ENCODE measurements around the gene SRGAP1. TPM values are rescaled to one million over a fixed set of nuclear protein-coding genes. Genes with fewer than 3 reads are reported as not detected.

SRGAP1 gene
- total and polyA plus RNA-seq, 9 donors, result 2.8 to 17.9 (median 8.6) TPM

GRCh38 chr12:63900922-63901793 lies 56.7 kb downstream of the SRGAP1 start:
- H3K36me3 ChIP-seq, result no peaks in the 10 kb centered on the region
- H3K4me3 ChIP-seq, result no peak overlapping the region
- 93 to 97% (median 96%) methylated on average over 2 of the region's 2 CpGs for WGBS, 3 donors
- TF ChIP-seq CTCF (IDR thresholded peaks at IDR 0.05) (no peak), POLR2A (IDR thresholded peaks at IDR 0.05) (no peak), EP300 (IDR thresholded peaks at IDR 0.05) (no peak)
- intact Hi-C loops (cut with DNase I), result no loop called here
- H3K4me1 ChIP-seq (ENCODE audit: insufficient read depth), result no peaks in the 10 kb centered on the region
- no peaks in the 10 kb centered on the region for H3K27me3 ChIP-seq
- H3K9me3 ChIP-seq, result no peaks in the 10 kb centered on the region
- no peak overlapping the region for H3K27ac ChIP-seq
- no peak for DNase-seq

DNA sequence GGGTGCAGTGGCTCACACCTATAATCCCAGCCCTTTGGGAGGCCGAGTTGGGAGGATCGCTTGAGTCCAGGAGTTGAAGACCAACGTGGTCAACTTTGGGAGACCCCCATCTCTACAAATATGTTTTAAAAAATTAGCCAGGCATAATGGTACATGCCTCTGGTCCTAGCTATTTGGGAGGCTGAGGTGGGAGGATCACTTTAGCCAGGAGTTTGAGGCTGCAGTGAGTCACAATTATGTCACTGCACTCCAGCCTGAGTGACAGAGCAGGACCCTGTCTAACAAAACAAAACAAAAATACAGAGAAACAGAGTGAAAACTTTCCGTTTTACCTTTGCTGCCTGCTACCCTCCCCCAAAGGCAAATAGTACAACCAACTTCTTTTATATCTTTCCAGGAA lies 60.2 kb downstream of the SRGAP1 start:
- 94 to 95% (median 94%) methylated on average over 4 of the region's 4 CpGs for WGBS, 3 donors

GRCh38 chr12:63905544-63905943 lies 61.0 kb downstream of the SRGAP1 start:
- TF ChIP-seq EP300 (IDR thresholded peaks at IDR 0.05) (no peak), CTCF (IDR thresholded peaks at IDR 0.05) (no peak), POLR2A (IDR thresholded peaks at IDR 0.05) (no peak)
- no peak overlapping the region for H3K27ac ChIP-seq
- H3K36me3 ChIP-seq, result no peaks in the 10 kb centered on the region
- H3K27me3 ChIP-seq, result no peaks in the 10 kb centered on the region
- 91 to 96% (median 95%) methylated on average over 4 of the region's 4 CpGs for WGBS, 3 donors
- DNase-seq, result no peak
- H3K9me3 ChIP-seq, result no peaks in the 10 kb centered on the region
- H3K4me3 ChIP-seq, result no peak overlapping the region
- intact Hi-C loops (cut with DNase I), result no loop called here
- H3K4me1 ChIP-seq (ENCODE audit: insufficient read depth), result no peaks in the 10 kb centered on the region

More for the DNA sequence above, 60.2 kb downstream of the SRGAP1 start:
- no peak for DNase-seq
- TF ChIP-seq EP300 (IDR thresholded peaks at IDR 0.05) (no peak), POLR2A (IDR thresholded peaks at IDR 0.05) (no peak), CTCF (IDR thresholded peaks at IDR 0.05) (no peak)
- Histone ChIP-seq H3K4me1 (ENCODE audit: insufficient read depth) (no peaks in the 10 kb centered on the region), H3K27ac (no peak overlapping the region), H3K4me3 (no peak overlapping the region), H3K9me3 (no peaks in the 10 kb centered on the region), H3K36me3 (no peaks in the 10 kb centered on the region), H3K27me3 (no peaks in the 10 kb centered on the region)
- intact Hi-C loops (cut with DNase I), result no loop called here

- Histone ChIP-seq H3K27ac (no peak overlapping the region), H3K36me3 (no peaks in the 10 kb centered on the region), H3K9me3 (no peaks in the 10 kb centered on the region), H3K4me1 (ENCODE audit: insufficient read depth) (peaks cover 3% of the 10 kb centered on the region), H3K27me3 (no peaks in the 10 kb centered on the region), H3K4me3 (no peak overlapping the region)
- intact Hi-C loops (cut with DNase I), result no loop called here
- TF ChIP-seq POLR2A (IDR thresholded peaks at IDR 0.05) (no peak), CTCF (IDR thresholded peaks at IDR 0.05) (no peak), EP300 (IDR thresholded peaks at IDR 0.05) (no peak)
- DNase-seq, result no peak
- 93 to 97% (median 95%) methylated on average over 1 of the region's 1 CpG for WGBS, 3 donors
Measured at GRCh38 chr12:63906876-63907275, 62.4 kb downstream of the SRGAP1 start.
